HG03039 (cell line): Measurements from ENCODE around the gene SPATA4.

Experiments used
- ATAC-seq: cut with Tn5 transposase; IDR thresholded peaks from one replicate; pipeline ENCODE4 v1.9.1; 2021; ENCODE audit warnings: mild to moderate bottlenecking, moderate library complexity; ENCODE audit not compliant: unreplicated experiment

SPATA4 gene

DNA sequence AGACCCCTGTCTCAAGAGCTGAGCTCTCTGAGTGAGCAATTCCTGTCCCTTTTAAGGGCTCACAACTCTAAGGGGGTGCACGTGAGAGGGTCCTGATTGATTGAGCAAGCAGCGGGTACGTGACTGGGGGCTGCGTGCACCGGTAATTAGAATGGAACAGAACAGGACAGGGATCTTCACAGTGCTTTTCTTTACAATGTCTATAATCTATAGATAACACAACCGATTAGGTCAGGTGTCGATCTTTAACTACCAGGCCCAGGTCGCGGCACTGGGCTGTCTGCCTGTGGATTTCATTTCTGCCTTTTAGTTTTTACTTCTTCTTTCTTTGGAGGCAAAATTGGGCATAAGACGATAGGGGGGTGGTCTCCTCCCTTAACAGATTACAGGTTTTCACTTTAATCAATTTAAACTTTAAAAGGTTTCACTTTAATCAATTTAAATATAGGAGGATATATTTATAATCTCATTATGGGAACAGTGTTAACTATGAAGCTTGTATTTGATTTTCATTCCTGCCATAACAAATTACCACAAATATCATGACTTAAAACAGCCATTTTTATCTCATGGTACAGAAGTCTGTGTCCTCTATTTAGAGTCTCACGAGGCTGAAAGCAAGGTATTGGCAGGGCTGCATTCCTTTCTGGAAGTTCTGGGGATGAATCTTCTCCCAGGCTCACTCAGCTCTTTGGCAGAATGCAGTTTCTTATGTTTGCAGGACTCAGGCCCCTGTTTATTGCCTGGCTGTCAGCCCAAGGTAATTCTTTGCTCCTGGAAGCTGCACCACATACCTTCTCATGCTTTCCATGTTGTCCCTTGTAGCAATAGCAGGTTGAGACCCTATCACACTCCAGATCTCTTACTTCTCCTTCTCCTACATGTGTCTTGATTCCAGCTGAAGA, 5.2 kb downstream of the SPATA4 start:
- no peak for ATAC-seq

DNA sequence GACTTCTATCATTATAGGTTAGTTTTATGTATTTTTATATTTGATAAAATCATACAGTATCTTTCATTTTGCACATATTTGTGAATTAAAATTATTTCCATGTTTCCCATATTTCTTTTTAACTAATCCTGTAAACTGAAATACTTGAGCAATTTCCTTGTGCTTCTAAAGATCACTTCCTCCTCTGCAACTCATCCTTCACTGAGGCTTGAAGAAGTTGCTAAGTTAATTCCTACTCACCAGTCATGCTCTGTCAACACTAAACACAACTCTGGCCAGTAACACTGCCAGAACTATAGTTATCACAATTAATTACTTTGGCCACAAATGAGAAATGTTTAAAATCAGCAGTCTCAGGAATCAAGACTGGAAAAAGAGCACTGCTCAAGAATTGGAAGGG, 6.7 kb downstream of the SPATA4 start:
- no peak for ATAC-seq

DNA sequence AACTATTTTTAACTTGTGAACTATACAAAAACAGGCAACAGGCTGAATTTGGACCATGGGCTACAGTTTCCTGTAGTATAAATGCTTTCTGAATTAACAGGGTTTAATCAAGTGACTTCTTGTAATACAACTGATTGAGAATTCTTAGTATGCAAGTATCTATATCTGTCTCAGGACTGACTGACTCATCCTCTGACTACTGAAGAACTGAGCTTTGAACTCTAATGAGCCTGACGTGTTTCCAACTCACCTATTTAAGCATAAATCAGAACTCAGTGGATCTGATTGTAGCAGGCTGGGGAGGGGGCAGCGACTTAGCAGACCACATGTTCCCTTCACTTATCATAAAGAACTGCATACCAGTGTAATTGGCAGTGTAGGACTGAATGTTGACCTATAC, 7.8 kb downstream of the SPATA4 start:
- no peak for ATAC-seq

DNA sequence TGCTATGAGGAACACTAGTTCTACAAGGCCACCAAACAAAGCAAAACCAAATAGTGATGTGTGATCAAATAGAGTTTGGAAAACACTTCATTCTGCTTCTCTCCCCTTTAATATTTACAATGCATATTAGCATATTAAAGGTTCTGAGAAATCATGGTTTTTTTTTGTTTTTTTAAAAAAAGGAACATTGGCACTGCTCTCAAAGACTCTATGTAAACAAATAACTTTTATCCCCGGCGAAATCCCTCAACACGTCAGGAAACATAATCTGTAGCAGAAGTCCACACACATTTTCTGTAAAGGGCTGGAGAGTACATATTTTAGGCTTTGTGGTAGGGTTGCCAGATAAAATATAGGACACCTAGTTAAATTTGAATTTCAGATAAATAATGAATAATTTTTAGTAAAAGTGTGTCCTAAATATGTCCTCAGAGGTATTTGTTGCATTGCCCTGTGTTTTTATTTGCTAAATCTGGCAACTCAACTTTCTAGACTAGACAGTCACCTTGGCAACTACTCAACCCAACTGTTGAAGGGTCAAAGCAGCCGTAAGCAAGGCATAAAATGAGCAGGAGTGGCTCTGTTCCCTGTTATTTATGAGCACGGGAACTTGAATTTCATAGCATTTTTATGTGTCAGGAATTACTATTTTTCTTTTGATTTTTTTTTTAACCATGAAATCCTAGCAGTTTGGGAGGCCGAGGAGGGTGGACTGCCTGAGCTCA, 8.6 kb downstream of the SPATA4 start:
- no peak for ATAC-seq

DNA sequence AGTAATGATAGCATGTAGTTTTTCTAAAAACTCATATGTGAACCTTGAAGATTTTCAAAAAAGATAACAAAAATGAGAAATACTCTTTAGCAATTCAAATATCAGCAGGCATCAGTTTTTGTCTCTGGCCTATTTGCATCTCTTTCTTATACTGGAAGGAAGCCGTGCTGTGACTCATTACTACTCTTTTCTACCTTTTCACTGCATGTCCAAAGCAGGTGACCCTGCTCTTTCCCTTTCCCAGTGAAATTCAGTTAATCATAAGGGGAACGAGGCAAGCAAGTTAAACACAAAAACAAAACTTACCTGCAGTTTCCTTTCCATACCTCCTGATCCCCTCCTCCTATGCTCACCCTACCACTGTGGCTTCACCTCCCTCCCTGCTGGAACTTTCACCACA, 9.3 kb downstream of the SPATA4 start:
- peak; percentile 50 for ATAC-seq

DNA sequence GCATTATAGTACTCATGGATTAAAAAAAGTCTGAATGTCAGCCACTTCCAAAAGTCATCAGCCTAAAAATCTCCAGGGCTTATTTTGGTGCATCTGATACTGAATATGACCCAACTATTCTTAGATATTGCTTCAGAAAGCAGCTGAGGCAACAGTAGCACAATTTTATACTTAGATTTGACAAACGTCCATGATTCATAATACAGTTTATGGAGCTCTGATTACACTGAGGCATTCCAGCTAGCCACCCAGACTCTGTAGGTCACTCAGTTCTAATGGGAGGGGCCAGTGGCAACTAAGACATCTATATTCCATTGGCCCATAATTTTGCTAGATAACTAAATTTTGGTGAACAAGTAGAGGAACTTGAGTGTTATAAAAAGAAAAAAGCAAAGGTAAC, 10.3 kb downstream of the SPATA4 start:
- no peak for ATAC-seq

DNA sequence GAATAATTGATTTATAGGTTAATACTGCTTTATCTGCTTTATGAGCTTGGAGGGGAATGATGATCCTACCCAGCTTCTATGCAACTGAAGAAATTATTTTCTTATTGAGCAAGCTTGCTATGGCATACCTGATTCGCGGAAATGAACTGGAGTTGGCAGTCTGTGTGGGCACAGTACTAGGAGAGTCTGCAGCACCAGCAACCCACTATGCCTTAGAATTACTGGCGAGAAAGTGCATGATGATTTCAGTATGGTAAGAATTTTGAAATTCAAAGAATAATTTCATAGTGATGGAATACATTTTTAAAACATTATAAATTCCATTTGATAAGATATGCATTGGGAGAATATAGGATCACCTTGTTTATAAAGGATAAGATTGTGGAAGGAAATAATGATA, 32.3 kb downstream of the SPATA4 start:
- ATAC-seq = no peak

DNA sequence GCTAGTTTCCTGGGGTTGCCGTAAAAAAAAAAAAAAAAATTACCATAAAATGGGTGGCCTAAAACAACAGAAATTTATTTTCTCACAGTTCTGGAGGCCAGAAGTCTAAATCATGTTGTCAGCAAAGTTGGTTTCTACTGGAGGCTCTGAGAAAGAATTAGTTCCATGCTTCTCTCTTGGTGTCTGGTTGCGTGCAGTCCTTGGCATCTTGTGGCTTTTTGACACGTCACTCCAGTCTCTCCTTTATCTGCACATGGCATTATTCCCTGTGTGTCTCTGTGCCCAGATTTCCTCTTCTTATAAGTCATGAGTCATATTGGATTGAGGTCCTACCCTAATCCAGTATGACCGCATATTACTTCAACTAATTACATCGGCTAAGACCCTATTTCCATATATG, 38.7 kb downstream of the SPATA4 start:
- ATAC-seq = no peak

DNA sequence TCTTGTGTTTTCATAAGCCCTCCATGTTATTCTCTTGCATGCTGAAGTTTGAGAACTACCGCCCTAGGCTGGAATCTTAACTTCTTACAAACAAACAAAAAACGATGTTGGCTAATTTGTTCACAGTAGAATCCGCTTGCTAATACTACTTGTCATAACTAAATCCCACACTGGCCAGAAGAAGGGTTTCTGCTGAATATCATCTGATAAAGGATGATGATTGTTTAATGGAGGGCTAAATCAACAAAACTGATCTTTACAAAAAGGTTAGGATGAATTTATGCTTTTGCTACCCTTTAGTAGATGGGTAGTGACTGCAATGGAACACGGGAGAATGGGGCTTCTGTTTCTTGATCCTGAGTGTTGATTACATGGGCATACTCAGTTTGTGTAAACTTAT, 42.3 kb downstream of the SPATA4 start:
- ATAC-seq = no peak

DNA sequence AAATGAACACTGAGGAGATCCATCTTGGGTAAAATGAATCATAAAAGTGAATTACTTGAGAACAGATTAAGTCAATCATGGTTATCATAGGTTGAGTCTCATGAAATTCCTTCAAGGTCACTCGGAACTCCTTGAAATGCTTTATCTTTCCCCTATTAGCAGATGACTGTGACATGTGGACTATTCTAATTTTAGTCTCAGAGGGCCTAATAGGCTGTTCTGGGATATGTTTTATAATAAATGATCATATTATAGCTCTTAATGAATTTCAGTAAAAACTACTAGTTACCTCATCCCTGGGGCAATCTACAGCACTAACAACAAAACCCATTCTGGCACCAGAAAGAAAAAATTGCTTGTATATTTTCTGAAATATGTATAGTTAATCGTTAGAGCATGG, 44.7 kb downstream of the SPATA4 start:
- ATAC-seq = no peak

DNA sequence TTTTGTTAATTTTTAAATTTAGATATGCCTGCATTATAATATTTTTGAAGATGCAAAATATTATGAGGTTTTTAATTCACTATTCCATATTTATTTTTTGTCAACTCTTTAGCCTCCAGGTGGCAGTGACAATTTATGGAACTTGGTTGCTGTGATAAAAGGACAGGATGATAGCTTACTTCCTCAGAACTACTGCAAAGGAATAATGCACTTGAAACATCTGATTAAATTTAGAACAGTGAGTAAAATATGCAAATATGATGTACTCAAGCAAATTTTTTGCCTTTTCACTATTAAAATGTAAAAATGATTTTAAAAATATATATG, 45.1 kb downstream of the SPATA4 start:
- no peak for ATAC-seq

DNA sequence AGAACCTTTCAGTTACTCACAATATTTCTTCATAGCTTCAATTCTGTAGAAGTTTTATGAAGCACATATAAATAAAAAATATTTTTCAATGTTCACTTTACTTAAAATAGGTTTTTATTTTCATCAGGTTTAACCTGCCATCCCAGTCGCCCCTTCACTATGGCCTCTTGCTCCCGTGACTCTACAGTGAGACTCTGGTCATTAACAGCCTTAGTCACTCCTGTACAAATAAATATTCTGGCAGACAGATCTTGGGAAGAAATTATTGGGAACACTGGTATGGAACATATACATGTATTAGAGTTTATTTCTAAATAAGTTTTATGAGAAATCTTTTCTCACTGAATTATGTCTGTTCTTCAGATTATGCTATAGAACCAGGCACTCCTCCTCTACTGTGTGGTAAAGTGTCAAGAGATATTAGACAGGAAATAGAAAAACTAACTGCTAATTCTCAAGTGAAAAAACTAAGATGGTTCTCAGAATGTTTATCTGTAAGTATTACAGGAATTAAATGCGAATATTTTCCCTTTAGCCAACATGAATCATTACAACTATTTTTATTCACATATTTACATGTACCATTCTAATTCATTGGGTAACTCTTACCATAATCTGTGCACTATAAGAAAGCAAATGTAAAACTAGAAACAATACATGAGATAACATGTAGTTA, 45.6 kb downstream of the SPATA4 start:
- ATAC-seq = no peak

DNA sequence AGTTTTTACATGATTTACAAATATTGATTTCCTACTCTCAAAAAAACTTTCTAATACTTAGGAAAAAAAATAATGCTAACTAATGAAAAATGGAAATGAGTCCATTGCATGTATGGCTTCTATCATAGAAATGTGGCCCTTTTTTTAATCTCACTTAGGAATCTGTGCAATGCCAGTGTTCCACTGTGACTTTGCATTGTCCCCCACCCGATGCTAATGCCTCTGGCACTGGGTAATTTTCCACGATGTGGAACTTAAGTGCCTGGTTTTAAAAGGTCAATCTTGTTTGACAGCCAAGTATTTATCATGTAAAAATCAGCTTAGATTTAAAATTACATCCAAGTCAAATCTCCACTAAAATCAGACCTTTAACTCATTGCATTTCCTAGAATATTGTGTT, 53.1 kb downstream of the SPATA4 start:
- no peak for ATAC-seq

DNA sequence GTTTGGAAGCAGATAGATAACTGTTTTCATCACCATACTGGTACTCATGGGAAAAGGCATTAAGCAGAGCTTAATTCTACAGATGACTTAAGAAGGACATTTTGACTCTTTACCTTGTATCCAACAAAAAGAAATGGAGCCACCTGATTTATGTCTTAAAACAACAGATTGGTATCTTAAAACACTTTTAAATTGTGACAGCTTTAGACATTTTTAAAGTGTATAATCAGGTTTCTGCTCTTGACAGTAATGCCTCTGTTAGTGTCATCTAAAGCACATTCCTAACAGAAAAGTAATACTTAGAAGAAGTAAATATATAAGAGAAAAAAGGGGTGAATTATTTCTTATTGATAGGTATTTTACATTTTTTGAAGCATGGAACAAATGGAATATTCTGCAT, 55.9 kb downstream of the SPATA4 start:
- ATAC-seq = no peak

DNA sequence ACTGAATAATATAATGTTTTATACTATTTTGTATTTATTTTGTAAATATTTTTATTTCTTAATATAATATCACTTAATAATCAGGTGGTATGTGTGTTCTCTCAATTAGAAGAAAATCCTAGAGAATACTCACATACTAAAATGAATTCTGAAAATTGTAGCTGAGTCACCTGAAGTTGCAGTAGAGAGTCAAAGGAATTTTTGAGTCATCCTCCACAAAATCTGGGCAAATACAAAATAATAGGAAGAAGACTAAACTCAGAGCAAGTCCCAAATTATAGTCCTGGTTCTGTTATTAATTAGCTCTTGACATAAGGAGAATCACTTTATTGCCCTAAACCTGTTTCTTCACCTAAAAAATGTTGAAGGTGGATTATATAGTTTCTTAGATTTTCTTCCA, 57.8 kb downstream of the SPATA4 start:
- ATAC-seq = no peak

DNA sequence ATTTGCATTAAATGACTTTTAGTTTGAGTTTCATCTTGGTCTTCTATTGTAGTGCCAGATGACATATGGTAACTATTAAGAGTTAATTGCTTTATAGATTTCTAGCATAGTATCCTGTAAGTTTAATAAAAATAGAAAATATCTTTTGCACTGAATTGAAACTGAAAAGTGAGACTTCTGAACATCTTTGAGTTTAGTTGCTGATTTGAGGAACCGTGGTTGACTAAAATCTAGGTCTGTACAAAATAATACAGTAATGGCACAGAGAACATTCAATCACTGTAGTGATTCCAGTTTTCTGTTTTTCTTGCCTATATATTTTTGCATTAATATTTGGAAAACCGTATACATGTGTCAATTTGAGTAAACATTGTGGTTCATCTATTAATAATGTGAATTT, 60.7 kb downstream of the SPATA4 start:
- ATAC-seq = no peak
